ENCODE results near the gene KIF17. TPM values are rescaled to one million over a fixed set of nuclear protein-coding genes. Genes with fewer than 3 reads are reported as not detected.

KIF17 gene
- total RNA-seq, 1 donor from 2014 or later: 4.6 TPM

DNA sequence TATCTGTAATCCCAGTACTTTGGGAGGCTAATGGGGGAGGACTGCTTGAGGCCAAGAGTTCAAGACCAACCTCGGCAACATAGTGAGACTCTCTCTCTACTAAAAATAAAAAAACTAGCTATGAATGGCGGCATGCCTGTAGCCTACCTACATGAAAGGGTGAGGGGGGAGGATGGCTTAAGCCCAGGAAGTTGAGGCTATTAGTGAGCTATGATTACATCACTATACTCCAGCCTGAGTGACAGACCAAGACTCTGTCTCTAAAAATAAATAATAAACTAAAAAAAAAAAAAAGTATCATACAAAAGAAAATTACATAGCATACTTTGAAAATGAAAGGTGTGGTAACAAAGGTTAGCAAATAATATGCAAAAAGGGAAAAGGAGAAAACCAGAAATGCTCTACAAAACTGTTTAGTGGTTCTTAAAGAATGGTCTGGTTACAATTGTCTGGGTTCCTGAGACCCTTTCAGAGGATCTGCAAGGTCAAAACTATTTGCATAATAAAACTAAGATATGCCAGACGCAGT is 33.7 kb upstream of the KIF17 start:
- Histone ChIP-seq H3K4me3 (no peak overlapping the region), H3K9me3 (no peaks in the 10 kb centered on the region), H3K27ac (no peak overlapping the region), H3K4me1 (no peaks in the 10 kb centered on the region), H3K27me3 (no peaks in the 10 kb centered on the region), H3K36me3 (peaks cover 83% of the 10 kb centered on the region)
- TF ChIP-seq, protein P1, sequence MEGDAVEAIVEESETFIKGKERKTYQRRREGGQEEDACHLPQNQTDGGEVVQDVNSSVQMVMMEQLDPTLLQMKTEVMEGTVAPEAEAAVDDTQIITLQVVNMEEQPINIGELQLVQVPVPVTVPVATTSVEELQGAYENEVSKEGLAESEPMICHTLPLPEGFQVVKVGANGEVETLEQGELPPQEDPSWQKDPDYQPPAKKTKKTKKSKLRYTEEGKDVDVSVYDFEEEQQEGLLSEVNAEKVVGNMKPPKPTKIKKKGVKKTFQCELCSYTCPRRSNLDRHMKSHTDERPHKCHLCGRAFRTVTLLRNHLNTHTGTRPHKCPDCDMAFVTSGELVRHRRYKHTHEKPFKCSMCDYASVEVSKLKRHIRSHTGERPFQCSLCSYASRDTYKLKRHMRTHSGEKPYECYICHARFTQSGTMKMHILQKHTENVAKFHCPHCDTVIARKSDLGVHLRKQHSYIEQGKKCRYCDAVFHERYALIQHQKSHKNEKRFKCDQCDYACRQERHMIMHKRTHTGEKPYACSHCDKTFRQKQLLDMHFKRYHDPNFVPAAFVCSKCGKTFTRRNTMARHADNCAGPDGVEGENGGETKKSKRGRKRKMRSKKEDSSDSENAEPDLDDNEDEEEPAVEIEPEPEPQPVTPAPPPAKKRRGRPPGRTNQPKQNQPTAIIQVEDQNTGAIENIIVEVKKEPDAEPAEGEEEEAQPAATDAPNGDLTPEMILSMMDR (IDR thresholded peaks at IDR 0.05): no peak
- DNase-seq: no peak
- intact Hi-C loops (cut with DNase I): no loop called here
- ATAC-seq: no peak

DNA sequence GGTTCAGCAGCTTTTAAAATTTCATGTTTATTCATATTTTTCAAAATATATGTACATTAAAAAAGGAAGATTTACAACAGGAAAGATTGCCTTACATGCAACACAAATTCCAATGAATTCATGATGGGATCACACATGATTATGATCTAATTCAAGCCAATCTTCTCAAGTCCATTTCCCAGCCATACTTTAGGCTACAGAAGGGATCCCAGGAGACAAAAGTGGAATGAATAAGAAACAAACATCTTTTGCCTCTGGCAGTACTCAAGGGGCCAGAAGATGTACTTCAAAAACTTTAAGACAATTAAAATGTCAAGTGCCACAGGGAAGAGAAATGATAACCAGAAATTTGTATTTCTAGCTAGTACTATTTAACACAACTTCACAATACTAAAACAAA is 24.9 kb upstream of the KIF17 start:
- Histone ChIP-seq H3K4me1 (no peaks in the 10 kb centered on the region), H3K4me3 (no peak overlapping the region), H3K9me3 (no peaks in the 10 kb centered on the region), H3K27ac (no peak overlapping the region), H3K27me3 (no peaks in the 10 kb centered on the region), H3K36me3 (peaks cover 79% of the 10 kb centered on the region)
- no peak for DNase-seq
- ATAC-seq: no peak
- intact Hi-C loops (cut with DNase I): no loop called here
- TF ChIP-seq, protein P1 (IDR thresholded peaks at IDR 0.05): no peak

DNA sequence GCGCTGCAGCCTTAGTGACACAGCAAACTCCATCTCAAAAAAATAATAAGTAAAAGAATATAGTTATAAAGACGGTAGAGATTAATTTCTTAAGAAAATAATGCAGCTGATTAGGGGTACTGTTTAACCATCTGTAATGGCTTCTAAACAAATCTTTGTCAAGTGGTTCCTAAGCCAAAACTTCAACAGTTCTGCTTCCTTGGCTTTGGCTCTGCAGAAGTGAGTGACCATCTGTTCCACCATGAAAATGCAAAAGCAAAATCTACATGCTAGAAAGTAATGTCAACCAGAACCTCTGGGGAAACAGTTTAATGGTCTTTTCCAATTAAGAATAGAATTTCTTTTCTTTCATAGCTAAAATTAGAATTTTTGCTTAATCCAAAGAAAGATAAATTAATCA is 23.0 kb upstream of the KIF17 start:
- no peak overlapping the region for H3K27ac ChIP-seq
- TF ChIP-seq, protein P1 (IDR thresholded peaks at IDR 0.05): no peak
- H3K36me3 ChIP-seq: peaks cover 60% of the 10 kb centered on the region
- no peak for DNase-seq
- ATAC-seq: no peak
- intact Hi-C loops (cut with DNase I): no loop called here
- no peak overlapping the region for H3K4me3 ChIP-seq
- no peaks in the 10 kb centered on the region for H3K27me3 ChIP-seq
- H3K4me1 ChIP-seq: no peaks in the 10 kb centered on the region
- H3K9me3 ChIP-seq: no peaks in the 10 kb centered on the region

DNA sequence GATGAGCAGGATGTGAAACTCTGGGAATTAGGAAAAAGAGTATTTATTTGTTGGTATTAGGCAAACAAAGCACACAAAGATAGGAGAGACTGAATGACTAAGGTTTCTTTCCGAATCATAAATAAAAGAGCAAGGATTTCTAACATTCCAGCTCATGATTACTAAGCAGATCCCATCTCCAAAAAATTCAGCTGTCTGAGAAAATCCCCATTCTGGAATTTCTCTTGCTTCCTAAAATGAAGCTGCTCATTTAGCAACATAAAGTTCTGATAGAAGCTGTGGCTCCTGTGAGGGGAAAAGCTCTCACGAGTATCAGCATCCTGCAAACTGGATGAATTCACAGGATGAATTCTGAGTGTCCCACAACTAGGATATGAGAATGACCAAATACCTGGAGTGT is 21.4 kb upstream of the KIF17 start:
- no peaks in the 10 kb centered on the region for H3K9me3 ChIP-seq
- no peak for ATAC-seq
- peaks cover 45% of the 10 kb centered on the region for H3K36me3 ChIP-seq
- no peak overlapping the region for H3K4me3 ChIP-seq
- TF ChIP-seq, protein P1 (IDR thresholded peaks at IDR 0.05): no peak
- no peaks in the 10 kb centered on the region for H3K27me3 ChIP-seq
- intact Hi-C loops (cut with DNase I): no loop called here
- no peak for DNase-seq
- no peak overlapping the region for H3K27ac ChIP-seq
- no peaks in the 10 kb centered on the region for H3K4me1 ChIP-seq

DNA sequence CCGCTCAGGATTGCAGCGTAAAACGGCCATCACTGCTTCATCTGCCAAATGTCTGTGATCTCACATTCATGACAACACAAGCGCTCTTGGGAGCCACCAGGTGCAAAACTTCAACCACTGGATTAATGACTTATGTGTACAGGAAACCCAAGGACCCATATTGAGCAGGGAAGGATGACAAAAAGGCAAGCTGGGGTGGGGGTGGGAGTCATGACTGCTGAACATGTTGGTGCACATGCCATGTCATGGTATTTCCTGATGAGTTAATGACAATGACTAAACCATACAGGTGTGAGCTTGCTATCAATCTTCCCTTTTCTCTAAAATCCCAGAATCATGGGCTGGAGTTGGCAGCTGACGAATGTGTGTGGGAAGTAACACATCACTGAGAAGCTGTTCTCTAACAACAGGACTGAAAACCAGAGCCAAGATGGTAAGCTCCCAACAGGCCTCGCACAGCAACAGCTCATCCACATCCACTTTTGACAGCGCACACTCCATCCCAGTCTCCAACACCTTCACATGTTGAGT is 17.8 kb upstream of the KIF17 start:
- H3K27ac ChIP-seq: no peak overlapping the region
- intact Hi-C loops (cut with DNase I): no loop called here
- H3K36me3 ChIP-seq: peaks cover 9% of the 10 kb centered on the region
- H3K9me3 ChIP-seq: no peaks in the 10 kb centered on the region
- no peak overlapping the region for H3K4me3 ChIP-seq
- peaks cover 11% of the 10 kb centered on the region for H3K27me3 ChIP-seq
- TF ChIP-seq, protein P1 (IDR thresholded peaks at IDR 0.05): no peak
- peaks cover 16% of the 10 kb centered on the region for H3K4me1 ChIP-seq
- ATAC-seq (no peak), DNase-seq (no peak)

Data from upper lobe of right lung (tissue), 1 donor.